ENCODE measurements around the gene MYO1E.

GRCh38 chr15:59166601-59167265, 205.9 kb downstream of the MYO1E start:
- TF ChIP-seq, protein P1, sequence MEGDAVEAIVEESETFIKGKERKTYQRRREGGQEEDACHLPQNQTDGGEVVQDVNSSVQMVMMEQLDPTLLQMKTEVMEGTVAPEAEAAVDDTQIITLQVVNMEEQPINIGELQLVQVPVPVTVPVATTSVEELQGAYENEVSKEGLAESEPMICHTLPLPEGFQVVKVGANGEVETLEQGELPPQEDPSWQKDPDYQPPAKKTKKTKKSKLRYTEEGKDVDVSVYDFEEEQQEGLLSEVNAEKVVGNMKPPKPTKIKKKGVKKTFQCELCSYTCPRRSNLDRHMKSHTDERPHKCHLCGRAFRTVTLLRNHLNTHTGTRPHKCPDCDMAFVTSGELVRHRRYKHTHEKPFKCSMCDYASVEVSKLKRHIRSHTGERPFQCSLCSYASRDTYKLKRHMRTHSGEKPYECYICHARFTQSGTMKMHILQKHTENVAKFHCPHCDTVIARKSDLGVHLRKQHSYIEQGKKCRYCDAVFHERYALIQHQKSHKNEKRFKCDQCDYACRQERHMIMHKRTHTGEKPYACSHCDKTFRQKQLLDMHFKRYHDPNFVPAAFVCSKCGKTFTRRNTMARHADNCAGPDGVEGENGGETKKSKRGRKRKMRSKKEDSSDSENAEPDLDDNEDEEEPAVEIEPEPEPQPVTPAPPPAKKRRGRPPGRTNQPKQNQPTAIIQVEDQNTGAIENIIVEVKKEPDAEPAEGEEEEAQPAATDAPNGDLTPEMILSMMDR (IDR thresholded peaks at IDR 0.05; ENCODE audit: insufficient read depth, low read length, poor library complexity, severe bottlenecking): no peak
- TF ChIP-seq EZH2phosphoT487 (conservative IDR thresholded peaks at IDR 0.05; ENCODE audit: low read length): no peak
